GM21423 (cell line): ENCODE measurements around the gene ZFAND3.

Experiments
- ATAC-seq: cut with Tn5 transposase; IDR thresholded peaks from one replicate; pipeline ENCODE4 v1.9.1; 2021; ENCODE audit warnings: mild to moderate bottlenecking, moderate library complexity; ENCODE audit not compliant: unreplicated experiment

Gene ZFAND3

GRCh38 chr6:38077488-38078030 lies 258.0 kb downstream of the ZFAND3 start:
- ATAC-seq: no peak

- no peak for ATAC-seq
Measured at GRCh38 chr6:38078671-38079070, 259.1 kb downstream of the ZFAND3 start.

GRCh38 chr6:38079107-38079506 lies 259.6 kb downstream of the ZFAND3 start:
- ATAC-seq: no peak

- no peak for ATAC-seq
Measured at GRCh38 chr6:38079537-38079936, 260.0 kb downstream of the ZFAND3 start.

GRCh38 chr6:38080360-38080759 lies 260.8 kb downstream of the ZFAND3 start:
- no peak for ATAC-seq

- ATAC-seq: no peak
Measured at GRCh38 chr6:38080889-38081288, 261.4 kb downstream of the ZFAND3 start.

- no peak for ATAC-seq
Measured at GRCh38 chr6:38085031-38085430, 265.5 kb downstream of the ZFAND3 start.

GRCh38 chr6:38086346-38086745 lies 266.8 kb downstream of the ZFAND3 start:
- ATAC-seq: no peak

GRCh38 chr6:38088010-38088409 lies 268.5 kb downstream of the ZFAND3 start:
- ATAC-seq: no peak

- no peak for ATAC-seq
Measured at GRCh38 chr6:38088829-38089228, 269.3 kb downstream of the ZFAND3 start.

- no peak for ATAC-seq
Measured at GRCh38 chr6:38091613-38092012, 272.1 kb downstream of the ZFAND3 start.

- no peak for ATAC-seq
Measured at GRCh38 chr6:38092465-38092864, 272.9 kb downstream of the ZFAND3 start.

GRCh38 chr6:38092964-38093363 lies 273.4 kb downstream of the ZFAND3 start:
- no peak for ATAC-seq

- no peak for ATAC-seq
Measured at GRCh38 chr6:38095054-38095453, 275.5 kb downstream of the ZFAND3 start.

- ATAC-seq: no peak
Measured at GRCh38 chr6:38099221-38099620, 279.7 kb downstream of the ZFAND3 start.

- no peak for ATAC-seq
Measured at GRCh38 chr6:38100380-38100779, 280.9 kb downstream of the ZFAND3 start.

- ATAC-seq: no peak
Measured at GRCh38 chr6:38103921-38104320, 284.4 kb downstream of the ZFAND3 start.

GRCh38 chr6:38105066-38105465 lies 285.5 kb downstream of the ZFAND3 start:
- ATAC-seq: no peak

- ATAC-seq: no peak
Measured at GRCh38 chr6:38107073-38107472, 287.5 kb downstream of the ZFAND3 start.

GRCh38 chr6:38110481-38110971 lies 291.0 kb downstream of the ZFAND3 start:
- no peak for ATAC-seq

GRCh38 chr6:38112181-38112580 lies 292.7 kb downstream of the ZFAND3 start:
- ATAC-seq: no peak

- ATAC-seq: no peak
Measured at GRCh38 chr6:38113825-38114576, 294.5 kb downstream of the ZFAND3 start.
